Astrocyte of the spinal cord (primary cell): ENCODE results near the gene UCK1.

ENCODE experiments used
- DNase-seq: peaks from one replicate; pipeline ENCODE4 v3.0.0; 2011; ENCODE audit warnings: low read depth, low spot score
- H3K4me3 ChIP-seq: 2 replicates; pipeline ENCODE4 v1.5.1; 2011; ENCODE audit warnings: low read depth, mild to moderate bottlenecking, low read length, moderate library complexity
- in situ Hi-C: cut with HindIII; loops from 2 replicates; pipeline ENCODE4 v1.10.0; 2017; ENCODE audit warnings: low sequenced_read_pairs
- TF ChIP-seq, protein P1 (sequence below): IDR thresholded peaks from 2 replicates; pipeline ENCODE4 v1.5.1; 2012; ENCODE audit warnings: low read depth, mild to moderate bottlenecking, low read length, inconsistent platforms

Gene UCK1

DNA sequence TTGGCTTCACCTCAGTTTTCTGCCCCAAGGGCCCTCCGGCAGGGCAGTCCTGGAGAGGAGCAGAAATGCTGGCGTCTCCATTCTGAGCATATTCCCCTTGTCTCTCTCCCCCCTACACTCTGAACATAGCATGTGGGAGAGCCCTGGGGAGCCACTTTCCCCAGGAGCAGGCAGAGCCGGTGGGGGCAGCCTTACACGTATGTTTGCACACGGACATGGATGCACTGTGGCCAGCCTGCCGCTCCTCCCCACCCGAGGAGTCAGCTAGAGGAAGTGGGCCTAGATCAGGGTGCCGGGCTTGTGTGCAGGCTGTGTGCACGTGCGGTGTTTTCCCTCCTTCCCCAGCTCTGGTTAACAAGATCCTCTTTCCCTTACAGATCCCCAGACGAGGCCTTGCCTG, 53.7 kb downstream of the UCK1 start:
- TF ChIP-seq, protein P1, sequence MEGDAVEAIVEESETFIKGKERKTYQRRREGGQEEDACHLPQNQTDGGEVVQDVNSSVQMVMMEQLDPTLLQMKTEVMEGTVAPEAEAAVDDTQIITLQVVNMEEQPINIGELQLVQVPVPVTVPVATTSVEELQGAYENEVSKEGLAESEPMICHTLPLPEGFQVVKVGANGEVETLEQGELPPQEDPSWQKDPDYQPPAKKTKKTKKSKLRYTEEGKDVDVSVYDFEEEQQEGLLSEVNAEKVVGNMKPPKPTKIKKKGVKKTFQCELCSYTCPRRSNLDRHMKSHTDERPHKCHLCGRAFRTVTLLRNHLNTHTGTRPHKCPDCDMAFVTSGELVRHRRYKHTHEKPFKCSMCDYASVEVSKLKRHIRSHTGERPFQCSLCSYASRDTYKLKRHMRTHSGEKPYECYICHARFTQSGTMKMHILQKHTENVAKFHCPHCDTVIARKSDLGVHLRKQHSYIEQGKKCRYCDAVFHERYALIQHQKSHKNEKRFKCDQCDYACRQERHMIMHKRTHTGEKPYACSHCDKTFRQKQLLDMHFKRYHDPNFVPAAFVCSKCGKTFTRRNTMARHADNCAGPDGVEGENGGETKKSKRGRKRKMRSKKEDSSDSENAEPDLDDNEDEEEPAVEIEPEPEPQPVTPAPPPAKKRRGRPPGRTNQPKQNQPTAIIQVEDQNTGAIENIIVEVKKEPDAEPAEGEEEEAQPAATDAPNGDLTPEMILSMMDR, result no peak
- DNase-seq, result no peak
- in situ Hi-C loops, result no loop called here
- H3K4me3 ChIP-seq, result no peak overlapping the region

DNA sequence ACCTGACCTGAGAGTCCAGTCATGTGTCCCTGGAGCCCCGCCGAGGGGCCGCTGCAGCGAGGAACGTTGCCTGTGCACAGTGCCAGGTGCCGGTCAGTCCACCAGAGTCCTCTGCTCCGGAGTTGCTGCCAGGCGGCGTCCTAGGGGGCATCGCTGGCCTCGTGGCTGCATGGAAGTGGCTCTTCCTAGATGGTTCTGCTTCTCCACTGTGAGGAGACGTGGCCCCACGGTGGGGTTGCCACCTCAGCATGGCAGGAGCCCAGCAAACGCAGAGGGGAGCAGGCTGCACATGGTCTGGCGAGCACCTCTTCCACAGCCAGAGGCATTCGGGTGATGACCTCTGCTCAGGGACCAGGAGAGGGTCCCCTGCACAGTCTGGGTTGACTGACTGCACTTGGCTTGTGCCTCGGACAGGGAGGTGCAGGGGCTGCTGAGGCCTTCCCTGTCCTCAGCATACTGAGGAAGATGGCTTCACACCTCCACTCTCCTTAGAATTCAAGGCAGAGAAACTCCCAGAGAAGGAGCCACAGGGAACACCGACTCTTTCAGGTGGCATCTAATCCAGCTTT, 54.2 kb downstream of the UCK1 start:
- no peak overlapping the region for H3K4me3 ChIP-seq
- in situ Hi-C loops, result no loop called here
- DNase-seq, result no peak
- TF ChIP-seq, protein P1, result no peak

DNA sequence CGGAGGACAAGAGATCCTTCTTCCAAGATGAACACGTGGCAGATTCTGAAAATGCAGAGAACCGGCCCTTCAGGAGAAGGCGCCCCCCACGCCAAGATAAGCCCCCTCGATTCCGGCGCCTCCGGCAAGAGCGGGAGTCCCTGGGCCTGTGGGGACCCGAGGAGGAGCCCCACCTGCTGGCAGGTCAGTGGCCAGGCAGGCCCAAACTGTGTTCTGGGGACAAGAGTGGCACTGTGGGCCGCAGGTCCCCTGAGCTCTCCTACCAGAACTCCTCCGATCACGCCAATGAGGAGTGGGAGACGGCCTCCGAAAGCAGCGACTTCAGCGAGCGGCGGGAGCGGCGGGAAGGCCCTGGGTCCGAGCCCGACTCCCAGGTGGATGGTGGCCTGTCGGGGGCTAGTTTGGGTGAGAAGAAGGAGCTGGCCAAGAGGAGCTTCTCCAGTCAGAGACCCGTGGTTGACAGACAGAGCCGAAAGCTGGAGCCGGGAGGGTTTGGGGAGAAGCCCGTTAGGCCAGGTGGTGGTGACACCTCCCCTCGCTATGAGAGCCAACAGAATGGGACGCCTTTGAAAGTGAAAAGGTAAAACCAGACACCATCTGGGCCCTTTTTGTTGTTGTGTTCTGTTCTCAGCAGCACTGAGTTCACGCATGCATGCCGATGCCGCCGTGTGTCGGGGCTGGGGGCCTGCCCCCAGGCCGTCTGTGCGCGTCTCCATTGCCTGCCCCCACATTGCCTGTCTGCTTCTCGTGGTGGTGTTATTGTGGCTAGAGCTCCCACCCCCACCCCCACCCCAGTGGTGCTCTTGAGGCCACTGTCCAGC, 54.9 kb downstream of the UCK1 start:
- H3K4me3 ChIP-seq, result no peak overlapping the region
- TF ChIP-seq, protein P1, result peak; percentile 51
- in situ Hi-C loops, result no loop called here
- DNase-seq, result no peak

DNA sequence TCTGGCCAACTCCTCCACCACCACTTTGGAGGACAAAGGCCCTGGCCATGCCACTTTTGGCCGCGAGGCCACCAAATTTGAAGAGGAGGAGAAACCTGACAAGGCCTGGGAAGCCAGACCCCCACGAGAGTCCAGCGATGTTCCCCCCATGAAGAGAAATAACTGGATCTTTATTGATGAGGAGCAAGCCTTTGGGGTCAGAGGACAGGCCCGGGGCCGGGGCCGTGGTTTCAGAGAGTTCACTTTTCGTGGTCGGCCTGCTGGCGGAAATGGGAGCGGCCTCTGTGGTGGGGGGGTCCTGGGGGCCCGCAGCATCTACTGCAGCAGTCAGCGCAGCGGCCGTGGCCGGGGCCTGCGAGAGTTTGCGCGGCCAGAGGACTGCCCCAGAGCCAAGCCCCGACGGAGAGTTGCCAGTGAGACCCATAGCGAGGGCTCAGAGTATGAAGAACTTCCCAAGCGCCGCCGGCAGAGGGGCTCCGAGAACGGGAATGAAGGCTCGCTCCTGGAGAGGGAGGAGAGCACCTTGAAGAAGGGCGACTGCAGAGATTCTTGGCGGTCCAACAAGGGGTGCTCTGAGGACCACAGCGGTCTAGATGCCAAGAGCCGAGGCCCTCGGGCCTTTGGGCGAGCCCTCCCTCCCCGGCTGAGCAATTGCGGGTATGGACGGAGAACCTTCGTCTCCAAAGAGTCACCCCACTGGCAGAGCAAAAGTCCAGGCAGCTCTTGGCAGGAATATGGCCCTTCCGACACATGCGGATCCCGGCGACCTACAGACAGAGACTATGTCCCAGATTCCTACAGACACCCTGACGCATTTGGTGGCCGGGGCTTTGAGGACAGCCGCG, 55.7 kb downstream of the UCK1 start:
- no peak for DNase-seq
- TF ChIP-seq, protein P1, result no peak
- in situ Hi-C loops, result no loop called here
- no peak overlapping the region for H3K4me3 ChIP-seq

DNA sequence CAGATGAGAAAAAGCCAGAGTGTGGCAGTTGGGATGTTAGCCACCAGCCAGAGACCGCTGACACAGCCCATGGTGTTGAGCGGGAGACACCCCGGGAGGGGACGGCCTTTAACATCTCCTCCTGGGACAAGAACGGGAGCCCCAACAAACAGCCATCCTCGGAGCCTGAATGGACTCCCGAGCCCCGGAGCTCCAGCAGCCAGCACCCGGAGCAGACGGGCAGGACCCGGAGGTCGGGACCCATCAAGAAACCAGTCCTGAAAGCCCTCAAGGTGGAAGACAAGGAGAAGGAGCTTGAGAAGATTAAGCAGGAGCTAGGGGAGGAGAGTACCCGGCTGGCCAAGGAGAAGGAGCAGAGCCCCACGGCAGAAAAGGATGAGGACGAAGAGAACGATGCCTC, 56.4 kb downstream of the UCK1 start:
- in situ Hi-C loops, result no loop called here
- H3K4me3 ChIP-seq, result no peak overlapping the region
- no peak for DNase-seq
- TF ChIP-seq, protein P1, result no peak

DNA sequence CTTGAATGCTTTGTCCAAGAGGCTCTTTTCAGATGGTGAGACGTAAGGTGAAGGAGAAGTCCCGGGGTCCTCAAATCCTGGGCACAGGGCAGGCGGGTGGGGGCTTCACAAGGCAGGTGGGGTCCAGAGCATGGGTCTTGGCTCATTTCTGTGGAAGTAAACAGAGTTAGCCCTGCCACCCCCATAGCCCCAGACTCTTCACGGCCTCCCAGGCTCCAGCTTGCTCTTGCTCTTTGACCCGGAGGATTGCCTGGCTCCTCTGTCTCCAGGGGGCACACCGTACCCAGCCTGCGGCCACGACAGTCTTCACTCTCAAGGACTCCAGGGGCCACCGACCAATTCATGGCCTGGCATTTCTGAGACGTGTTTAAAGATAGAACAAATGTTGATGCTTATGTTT, 57.2 kb downstream of the UCK1 start:
- H3K4me3 ChIP-seq, result no peak overlapping the region
- no peak for DNase-seq
- in situ Hi-C loops, result no loop called here
- TF ChIP-seq, protein P1, result no peak
